ENCODE results near the gene EPHA7.

- TF ChIP-seq POLR2AphosphoS5 (IDR thresholded peaks at IDR 0.05; ENCODE audit: low read depth, low read length): no peak
- no peak for TF ChIP-seq TAF1 (IDR thresholded peaks at IDR 0.05; ENCODE audit: borderline replicate concordance, low read depth, low read length)
Measured at GRCh38 chr6:93266116-93266817, 153.1 kb downstream of the EPHA7 start.
